ENCODE measurements around the gene GZMM.

The GZMM gene

GRCh38 chr19:524062-524674 lies 19.7 kb upstream of the GZMM start:
- TF ChIP-seq ZFX (IDR thresholded peaks at IDR 0.05) (no peak), CTCF (conservative IDR thresholded peaks at IDR 0.05) (no peak)
- no peak overlapping the region for H3K27ac ChIP-seq

GRCh38 chr19:525029-525428 lies 18.8 kb upstream of the GZMM start:
- TF ChIP-seq CTCF (conservative IDR thresholded peaks at IDR 0.05) (no peak), ZFX (IDR thresholded peaks at IDR 0.05) (no peak)
- H3K27ac ChIP-seq, result no peak overlapping the region

- H3K27ac ChIP-seq, result no peak overlapping the region
- TF ChIP-seq ZFX (IDR thresholded peaks at IDR 0.05) (no peak), CTCF (conservative IDR thresholded peaks at IDR 0.05) (no peak)
Measured at GRCh38 chr19:525857-526419, 17.9 kb upstream of the GZMM start.

GRCh38 chr19:530134-531008 lies 13.5 kb upstream of the GZMM start:
- TF ChIP-seq ZFX (IDR thresholded peaks at IDR 0.05), result no peak
- peak overlapping the region; percentile 84 for H3K27ac ChIP-seq

- peak overlapping the region; percentile 84 for H3K27ac ChIP-seq
- no peak; the same call in 1 of the 2 replicates for TF ChIP-seq ZFX (IDR thresholded peaks at IDR 0.05)
- no peak; the same call in 1 of the 2 replicates for TF ChIP-seq CTCF (conservative IDR thresholded peaks at IDR 0.05)
Measured at GRCh38 chr19:531009-531752, 12.7 kb upstream of the GZMM start.

GRCh38 chr19:531753-532560 lies 11.9 kb upstream of the GZMM start, which contains the start of gene CDC34:
Gene CDC34, plus strand, starts transcription at chr19:531760. Its CDS starts 172 bp downstream, at chr19:531932.
- TF ChIP-seq CTCF (conservative IDR thresholded peaks at IDR 0.05) (no peak), ZFX (IDR thresholded peaks at IDR 0.05) (peak; percentile 35)
- peak within 1 kb of the TSS; percentile 84 for H3K27ac ChIP-seq
